H9 (cell line): ENCODE results near the gene ADARB2. TPM values are rescaled to one million over a fixed set of nuclear protein-coding genes. Genes with fewer than 3 reads are reported as not detected.

ENCODE experiments used
- DNase-seq: peaks from one replicate; pipeline ENCODE4 v3.0.0-alpha.2; 2017
- H2AFZ ChIP-seq: one replicate; pipeline ENCODE4 v1.6.1; 2013; ENCODE audit warnings: mild to moderate bottlenecking, low read length, control low read depth, moderate library complexity
- H2AK5ac ChIP-seq: 2 replicates; pipeline ENCODE4 v1.6.1; 2013; ENCODE audit warnings: low read length, control low read depth, mixed read lengths; ENCODE audit not compliant: insufficient read length
- H2BK120ac ChIP-seq: one replicate; pipeline ENCODE4 v1.6.1; 2013; ENCODE audit warnings: low read depth, mild to moderate bottlenecking, low read length, control low read depth, inconsistent platforms; ENCODE audit not compliant: poor library complexity, severe bottlenecking
- H2BK12ac ChIP-seq: 2 replicates; pipeline ENCODE4 v1.6.1; 2013; ENCODE audit warnings: low read length, control low read depth, mixed read lengths, low read depth; ENCODE audit not compliant: insufficient read length
- H2BK15ac ChIP-seq: 2 replicates; pipeline ENCODE4 v1.6.1; 2013; ENCODE audit warnings: low read depth, low read length, control low read depth
- H2BK20ac ChIP-seq: one replicate; pipeline ENCODE4 v1.6.1; 2013; ENCODE audit warnings: low read depth, mild to moderate bottlenecking, low read length, control low read depth, inconsistent platforms; ENCODE audit not compliant: poor library complexity, severe bottlenecking
- H2BK5ac ChIP-seq: 2 replicates; pipeline ENCODE4 v1.6.1; 2013; ENCODE audit warnings: low read length, control low read depth, mixed read lengths; ENCODE audit not compliant: insufficient read length
- H3K14ac ChIP-seq: 2 replicates; pipeline ENCODE4 v1.6.1; 2013; ENCODE audit warnings: low read length, control low read depth; ENCODE audit not compliant: insufficient read depth
- H3K18ac ChIP-seq: 2 replicates; pipeline ENCODE4 v1.6.1; 2013; ENCODE audit warnings: low read depth, mild to moderate bottlenecking, mixed read lengths, low read length, control low read depth; ENCODE audit not compliant: insufficient read length
- H3K23ac ChIP-seq: 2 replicates; pipeline ENCODE4 v1.6.1; 2013; ENCODE audit warnings: low read length, control low read depth, mixed read lengths, low read depth; ENCODE audit not compliant: insufficient read length
- H3K23me2 ChIP-seq: 2 replicates; pipeline ENCODE4 v1.6.1; 2013; ENCODE audit warnings: low read depth, mild to moderate bottlenecking, mixed read lengths, low read length, control low read depth; ENCODE audit not compliant: insufficient read length, poor library complexity, severe bottlenecking
- H3K27ac ChIP-seq: 2 replicates; pipeline ENCODE4 v1.5.1; 2013; ENCODE audit warnings: low read length, control low read depth, mixed read lengths, low read depth; ENCODE audit not compliant: insufficient read length
- H3K27me3 ChIP-seq: 2 replicates; pipeline ENCODE4 v1.6.1; 2013; ENCODE audit warnings: low read length, control low read depth, inconsistent platforms; ENCODE audit not compliant: insufficient read depth
- H3K4ac ChIP-seq: 2 replicates; pipeline ENCODE4 v1.6.1; 2013; ENCODE audit warnings: low read depth, mild to moderate bottlenecking, control low read depth, inconsistent platforms, low read length, moderate library complexity
- H3K4me1 ChIP-seq: 2 replicates; pipeline ENCODE4 v1.6.1; 2013; ENCODE audit warnings: low read length, control low read depth, inconsistent platforms; ENCODE audit not compliant: insufficient read depth
- H3K4me2 ChIP-seq: 2 replicates; pipeline ENCODE4 v1.6.1; 2013; ENCODE audit warnings: low read length, control low read depth, mixed read lengths; ENCODE audit not compliant: insufficient read length, insufficient read depth
- H3K56ac ChIP-seq: 2 replicates; pipeline ENCODE4 v1.6.1; 2013; ENCODE audit warnings: low read depth, mild to moderate bottlenecking, mixed read lengths, low read length, control low read depth; ENCODE audit not compliant: insufficient read length
- H3K79me1 ChIP-seq: 2 replicates; pipeline ENCODE4 v1.6.1; 2013; ENCODE audit warnings: low read depth, mild to moderate bottlenecking, moderate library complexity, low read length, control low read depth, inconsistent platforms; ENCODE audit not compliant: insufficient read depth, poor library complexity, severe bottlenecking
- H3K79me2 ChIP-seq: 2 replicates; pipeline ENCODE4 v1.6.1; 2013; ENCODE audit warnings: low read length, control low read depth, inconsistent platforms; ENCODE audit not compliant: insufficient read depth
- H3K9ac ChIP-seq: 2 replicates; pipeline ENCODE4 v1.6.1; 2013; ENCODE audit warnings: low read length, control low read depth, mixed read lengths; ENCODE audit not compliant: insufficient read length; ENCODE audit errors: extremely low read depth
- H3K9me3 ChIP-seq: one replicate; pipeline ENCODE4 v1.6.1; 2013; ENCODE audit warnings: low read depth, low read length, inconsistent platforms; ENCODE audit not compliant: control insufficient read depth
- H3T11ph ChIP-seq: one replicate; pipeline ENCODE4 v1.6.1; 2013; ENCODE audit warnings: mild to moderate bottlenecking, low read length, control low read depth, inconsistent platforms
- H4K20me1 ChIP-seq: one replicate; pipeline ENCODE4 v1.6.1; 2013; ENCODE audit not compliant: control insufficient read depth, insufficient read length, insufficient read depth
- H4K5ac ChIP-seq: 2 replicates; pipeline ENCODE4 v1.6.1; 2013; ENCODE audit warnings: low read depth, mild to moderate bottlenecking, mixed read lengths, low read length, control low read depth; ENCODE audit not compliant: insufficient read length
- H4K8ac ChIP-seq: replicated peaks from 2 replicates; pipeline ENCODE4 v1.6.1; 2013; ENCODE audit warnings: low read length, control low read depth, mixed read lengths, low read depth; ENCODE audit not compliant: insufficient read length
- H4K91ac ChIP-seq: 2 replicates; pipeline ENCODE4 v1.6.1; 2013; ENCODE audit warnings: low read depth, mild to moderate bottlenecking, moderate library complexity, mixed read lengths, low read length, control low read depth; ENCODE audit not compliant: insufficient read length
- H3K27ac Mint-ChIP-seq, 3 experiments: 2 replicates in 2 of 3; 3 replicates in 1 of 3; pipeline ENCODE4 v1.8.0; 2020 to 2021; ENCODE audit warnings: mixed read lengths in 3 of 3, mild to moderate bottlenecking in 1 of 3, moderate library complexity in 1 of 3
- H3K27me3 Mint-ChIP-seq: 2 replicates; pipeline ENCODE4 v1.8.0; 2021; ENCODE audit warnings: low read depth, mild to moderate bottlenecking, moderate library complexity, mixed read lengths
- H3K36me3 Mint-ChIP-seq, 3 experiments: 2 replicates in 2 of 3; 3 replicates in 1 of 3; pipeline ENCODE4 v1.8.0; 2020 to 2021; ENCODE audit warnings: low read depth in 3 of 3, mixed read lengths in 3 of 3; ENCODE audit not compliant: insufficient read depth in 1 of 3
- H3K4me1 Mint-ChIP-seq, 2 experiments: 2 replicates each; pipeline ENCODE4 v1.8.0; 2020; ENCODE audit warnings: mixed read lengths in 2 of 2
- H3K4me3 Mint-ChIP-seq, 2 experiments: 2 replicates in 1 of 2; 3 replicates in 1 of 2; pipeline ENCODE4 v1.8.0; 2020 to 2021; ENCODE audit warnings: mild to moderate bottlenecking in 2 of 2, mixed read lengths in 2 of 2, moderate library complexity in 1 of 2
- H3K9me3 Mint-ChIP-seq, 2 experiments: 2 replicates in 1 of 2; 3 replicates in 1 of 2; pipeline ENCODE4 v1.8.0; 2020; ENCODE audit warnings: mild to moderate bottlenecking in 2 of 2, mixed read lengths in 2 of 2, moderate library complexity in 1 of 2
- WGBS: extraction: QIAGEN DNeasy Blood & Tissue Kit; methylation state at CpG from one replicate; pipeline ENCODE4 v1.1.7; 2013; ENCODE audit warnings: missing lambda C conversion rate, low lambda C conversion rate, mixed read lengths; ENCODE audit not compliant: insufficient read length; ENCODE audit errors: extremely low coverage; 5-methylcytosine and 5-hydroxymethylcytosine counted together
- total RNA-seq: library from RNA; stranded (reverse); gene quantifications from 2 replicates; pipeline ENCODE4 v1.2.1, GENCODE V29; 2021
- TF ChIP-seq, protein P1 (sequence below): fragments of 200-600 bp; sonication (generic); conservative IDR thresholded peaks from 3 replicates; pipeline ENCODE4 v1.8.0; 2021; ENCODE audit warnings: antibody characterized with exemption, mild to moderate bottlenecking

The ADARB2 gene
- total RNA-seq, 1 experiment from 2014 or later, result 0.87 TPM

GRCh38 chr10:1411956-1412355 is 325.4 kb downstream of the ADARB2 start:
- H2AFZ ChIP-seq, result no peak overlapping the region
- H3K27ac Mint-ChIP-seq, result no peak overlapping the region
- H4K91ac ChIP-seq, result no peak overlapping the region
- DNase-seq, result no peak
- no peaks in the 10 kb centered on the region for H3K23me2 ChIP-seq
- no peak overlapping the region for H3K4ac ChIP-seq
- H3K9ac ChIP-seq, result no peak overlapping the region
- WGBS, result no CpG with 5 or more reads among the region's 17 CpGs
- H3K23ac ChIP-seq, result no peak overlapping the region
- TF ChIP-seq, protein P1, sequence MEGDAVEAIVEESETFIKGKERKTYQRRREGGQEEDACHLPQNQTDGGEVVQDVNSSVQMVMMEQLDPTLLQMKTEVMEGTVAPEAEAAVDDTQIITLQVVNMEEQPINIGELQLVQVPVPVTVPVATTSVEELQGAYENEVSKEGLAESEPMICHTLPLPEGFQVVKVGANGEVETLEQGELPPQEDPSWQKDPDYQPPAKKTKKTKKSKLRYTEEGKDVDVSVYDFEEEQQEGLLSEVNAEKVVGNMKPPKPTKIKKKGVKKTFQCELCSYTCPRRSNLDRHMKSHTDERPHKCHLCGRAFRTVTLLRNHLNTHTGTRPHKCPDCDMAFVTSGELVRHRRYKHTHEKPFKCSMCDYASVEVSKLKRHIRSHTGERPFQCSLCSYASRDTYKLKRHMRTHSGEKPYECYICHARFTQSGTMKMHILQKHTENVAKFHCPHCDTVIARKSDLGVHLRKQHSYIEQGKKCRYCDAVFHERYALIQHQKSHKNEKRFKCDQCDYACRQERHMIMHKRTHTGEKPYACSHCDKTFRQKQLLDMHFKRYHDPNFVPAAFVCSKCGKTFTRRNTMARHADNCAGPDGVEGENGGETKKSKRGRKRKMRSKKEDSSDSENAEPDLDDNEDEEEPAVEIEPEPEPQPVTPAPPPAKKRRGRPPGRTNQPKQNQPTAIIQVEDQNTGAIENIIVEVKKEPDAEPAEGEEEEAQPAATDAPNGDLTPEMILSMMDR, result no peak
- H2BK5ac ChIP-seq, result no peak overlapping the region
- no peaks in the 10 kb centered on the region for H3K79me2 ChIP-seq
- no peak overlapping the region for H4K5ac ChIP-seq
- 0 out of 2 replicates have a peak overlapping the region, but pooled peaks have one; percentile 5 for H2BK15ac ChIP-seq
- H3K14ac ChIP-seq, result no peak overlapping the region
- no peak overlapping the region for H3T11ph ChIP-seq
- no peak overlapping the region for H2BK120ac ChIP-seq
- no peaks in the 10 kb centered on the region for H4K20me1 ChIP-seq
- no peak overlapping the region for H2BK12ac ChIP-seq
- no peaks in the 10 kb centered on the region; the same call in 1 of the 2 replicates for H3K27me3 Mint-ChIP-seq
- no peak overlapping the region for H3K4me2 ChIP-seq
- H3K4me1 Mint-ChIP-seq, result peaks cover 5 to 8% of the 10 kb centered on the region in 2 experiments
- H3K9me3 Mint-ChIP-seq, result no peaks in the 10 kb centered on the region
- H3K79me1 ChIP-seq, result no peaks in the 10 kb centered on the region
- H3K4me1 ChIP-seq, result no peaks in the 10 kb centered on the region
- H3K4me3 Mint-ChIP-seq, result no peak overlapping the region
- H3K56ac ChIP-seq, result no peak overlapping the region
- H3K9me3 ChIP-seq, result no peaks in the 10 kb centered on the region
- no peak overlapping the region for H4K8ac ChIP-seq
- H3K18ac ChIP-seq, result no peak overlapping the region
- H2AK5ac ChIP-seq, result no peak overlapping the region
- no peaks in the 10 kb centered on the region for H3K36me3 Mint-ChIP-seq
- no peaks in the 10 kb centered on the region for H3K27me3 ChIP-seq
- no peak overlapping the region for H2BK20ac ChIP-seq
- no peak overlapping the region for H3K27ac ChIP-seq
